ENCODE results near the gene MRPL23. TPM values are rescaled to one million over a fixed set of nuclear protein-coding genes. Genes with fewer than 3 reads are reported as not detected.

MRPL23 gene
- total and polyA plus RNA-seq, 2 of the 8 experiments (the other 6 are each of a cell fraction or from before 2014, with no cell fraction given), result 86.4 to 244 TPM

- Histone ChIP-seq H3K4me3 (ENCODE audit: extremely low read depth in 1 of 4, insufficient read depth in 2 of 4, low read depth in 3 of 4, low read length in 4 of 4) (no peak overlapping the region), H4K20me1 (replicated peaks in 1 of 2; ENCODE audit: control insufficient read depth in 1 of 2, insufficient read depth in 2 of 2, low read length in 2 of 2) (no peaks in the 10 kb centered on the region), H2BK20ac (ENCODE audit: low read length) (no peak overlapping the region), H3K79me1 (ENCODE audit: low read depth, low read length) (no peaks in the 10 kb centered on the region), H3K4ac (replicated peaks; ENCODE audit: insufficient read length, low read depth, low read length) (no peak overlapping the region), H2BK5ac (ENCODE audit: low read depth, low read length) (no peak overlapping the region; the same call in 1 of the 2 replicates), H2BK120ac (replicated peaks; ENCODE audit: low read depth, low read length) (no peak overlapping the region), H3K23ac (ENCODE audit: insufficient read length) (no peak overlapping the region), H3K4me1 (replicated peaks in 1 of 4; ENCODE audit: control insufficient read depth in 3 of 4, insufficient read depth in 4 of 4, low read length in 3 of 4) (peaks cover 0 to 7% (median 0%) of the 10 kb centered on the region in 4 experiments; a peak in 2 of 7 replicates), H3K36me3 (ENCODE audit: control insufficient read depth in 2 of 4, insufficient read depth in 4 of 4, low read length in 3 of 4) (no peaks in the 10 kb centered on the region), H3K14ac (ENCODE audit: insufficient read length) (no peak overlapping the region), H3K56ac (replicated peaks; ENCODE audit: insufficient read length, low read depth, low read length) (no peak overlapping the region), H2AK5ac (ENCODE audit: low read depth, low read length) (no peak overlapping the region), H3K23me2 (ENCODE audit: low read depth, low read length) (peaks cover 2% of the 10 kb centered on the region; the same call in 1 of the 2 replicates), H3K4me2 (ENCODE audit: insufficient read depth in 1 of 2, low read depth in 2 of 2, low read length in 2 of 2) (no peak overlapping the region), H2BK15ac (ENCODE audit: low read length) (no peak overlapping the region), H4K8ac (ENCODE audit: extremely low read depth, insufficient read depth, low read length) (no peak overlapping the region), H3K9me3 (ENCODE audit: insufficient read depth in 2 of 2, low read depth in 1 of 2, low read length in 1 of 2) (no peaks in the 10 kb centered on the region), H4K91ac (replicated peaks; ENCODE audit: insufficient read length, low read length) (peak overlapping the region; percentile 84), H2BK12ac (ENCODE audit: low read depth, low read length) (0 out of 2 replicates have a peak overlapping the region, but pooled peaks have one; percentile 39), H3K27ac (ENCODE audit: low read depth, low read length) (no peak overlapping the region), H3K79me2 (ENCODE audit: control insufficient read depth in 1 of 2, insufficient read depth in 2 of 2, low read length in 2 of 2) (no peaks in the 10 kb centered on the region), H3K27me3 (replicated peaks in 1 of 4; ENCODE audit: control insufficient read depth in 3 of 4, extremely low read depth in 1 of 4, insufficient read depth in 3 of 4, low read length in 3 of 4) (no peaks in the 10 kb centered on the region), H3K9ac (replicated peaks in 1 of 4; ENCODE audit: extremely low read depth in 1 of 4, low read depth in 3 of 4, low read length in 3 of 4) (no peak overlapping the region), H3K18ac (ENCODE audit: extremely low read depth, low read length) (peak overlapping the region; percentile 71), H4K5ac (ENCODE audit: insufficient read length, low read depth, low read length) (no peak overlapping the region), H2AFZ (ENCODE audit: low read length) (no peak overlapping the region)
- POLR2A ChIA-PET (ENCODE audit: partially characterized antibody), result no interaction called here
- CTCF ChIA-PET (ENCODE audit: partially characterized antibody), result interaction anchor here (1.5 kb wide), 1 partner anchor 210 kb away, joined by 6 read pairs; no protein-coding TSS in a partner anchor
- DNase-seq (ENCODE audit: low read depth in 1 of 2, low spot score in 2 of 2) (peak in 1 of 2 experiments; percentile 49), FAIRE-seq (no peak)
- 87% methylated on average over 15 of the region's 15 CpGs; no CpG with 5 or more reads in 1 of the 2 experiments for WGBS, 2 experiments (ENCODE audit: extremely low coverage in 1 of 2, insufficient coverage in 1 of 2, insufficient read length in 1 of 2, insufficient replicate concordance in 2 of 2, low coverage in 1 of 2, low lambda C conversion rate in 2 of 2, missing lambda C conversion rate in 1 of 2)
- TF ChIP-seq RAD21 (IDR thresholded peaks at IDR 0.05 in 1 of 2, conservative IDR thresholded peaks at IDR 0.05 in 1 of 2; ENCODE audit: low read depth in 2 of 2, low read length in 2 of 2), result no peak
- TF ChIP-seq SIN3A (conservative IDR thresholded peaks at IDR 0.05 in 1 of 2, IDR thresholded peaks at IDR 0.05 in 1 of 2; ENCODE audit: low read depth in 1 of 2, low read length in 2 of 2), result no peak
- no peak for TF ChIP-seq ASH2L (IDR thresholded peaks at IDR 0.05; ENCODE audit: low read length)
- TF ChIP-seq TAF7 (optimal IDR thresholded peaks at IDR 0.05; ENCODE audit: borderline replicate concordance, low read depth, low read length), result no peak
- no peak for TF ChIP-seq ATF3 (IDR thresholded peaks at IDR 0.05; ENCODE audit: insufficient read depth, low read depth, low read length)
- no peak for TF ChIP-seq GTF2F1 (IDR thresholded peaks at IDR 0.05; ENCODE audit: borderline replicate concordance, low read depth, low read length)
- TF ChIP-seq NRF1 (IDR thresholded peaks at IDR 0.05; ENCODE audit: low read depth, low read length), result no peak
- TF ChIP-seq CHD2 (IDR thresholded peaks at IDR 0.05; ENCODE audit: low read length), result no peak
- TF ChIP-seq POLR2AphosphoS5 (IDR thresholded peaks at IDR 0.05; ENCODE audit: low read depth, low read length), result no peak
- TF ChIP-seq CTCF (IDR thresholded peaks at IDR 0.05; ENCODE audit: control extremely low read depth in 1 of 3, insufficient read depth in 1 of 3, low read depth in 1 of 3, low read length in 3 of 3), result no peak
- no peak for TF ChIP-seq SIRT6 (IDR thresholded peaks at IDR 0.05; ENCODE audit: low read length)
Observed at GRCh38 chr11:1943576-1943975, 3.6 kb upstream of the MRPL23 start.

Measured in H1 (cell line).